DND-41 (cell line): ENCODE measurements around the gene CEP112.

Experiments
- EZH2 ChIP-seq: IDR thresholded peaks from 3 replicates; pipeline ENCODE4 v1.6.1; 2012; ENCODE audit warnings: borderline replicate concordance, low read depth, mild to moderate bottlenecking, moderate library complexity, low read length, inconsistent platforms; ENCODE audit not compliant: severe bottlenecking
- TF ChIP-seq, protein P1 (sequence below): IDR thresholded peaks from 2 replicates; pipeline ENCODE4 v1.5.1; 2012; ENCODE audit warnings: borderline replicate concordance, low read length, moderate library complexity, mild to moderate bottlenecking; ENCODE audit not compliant: poor library complexity, severe bottlenecking; ENCODE audit errors: extremely low read depth

DNA sequence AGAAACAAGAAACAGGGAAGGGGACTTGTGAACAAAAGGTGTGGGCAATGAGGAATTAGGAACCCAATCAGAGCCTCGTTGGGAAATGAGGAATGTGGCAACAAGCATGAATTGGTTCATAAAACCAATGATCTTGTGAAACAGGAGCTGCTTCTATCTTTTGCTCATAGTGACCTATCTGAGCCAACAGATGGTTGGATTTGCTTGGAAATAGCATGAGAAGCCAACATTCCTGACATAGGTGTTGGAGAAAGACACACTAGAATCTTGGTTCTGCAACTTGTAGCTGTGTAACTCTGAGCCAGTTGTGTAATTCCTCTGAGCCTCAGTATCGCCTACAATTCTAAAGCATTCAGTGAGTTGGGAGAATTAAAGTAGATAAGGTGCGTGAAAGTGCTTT is 378.6 kb downstream of the CEP112 start:
- TF ChIP-seq, protein P1, sequence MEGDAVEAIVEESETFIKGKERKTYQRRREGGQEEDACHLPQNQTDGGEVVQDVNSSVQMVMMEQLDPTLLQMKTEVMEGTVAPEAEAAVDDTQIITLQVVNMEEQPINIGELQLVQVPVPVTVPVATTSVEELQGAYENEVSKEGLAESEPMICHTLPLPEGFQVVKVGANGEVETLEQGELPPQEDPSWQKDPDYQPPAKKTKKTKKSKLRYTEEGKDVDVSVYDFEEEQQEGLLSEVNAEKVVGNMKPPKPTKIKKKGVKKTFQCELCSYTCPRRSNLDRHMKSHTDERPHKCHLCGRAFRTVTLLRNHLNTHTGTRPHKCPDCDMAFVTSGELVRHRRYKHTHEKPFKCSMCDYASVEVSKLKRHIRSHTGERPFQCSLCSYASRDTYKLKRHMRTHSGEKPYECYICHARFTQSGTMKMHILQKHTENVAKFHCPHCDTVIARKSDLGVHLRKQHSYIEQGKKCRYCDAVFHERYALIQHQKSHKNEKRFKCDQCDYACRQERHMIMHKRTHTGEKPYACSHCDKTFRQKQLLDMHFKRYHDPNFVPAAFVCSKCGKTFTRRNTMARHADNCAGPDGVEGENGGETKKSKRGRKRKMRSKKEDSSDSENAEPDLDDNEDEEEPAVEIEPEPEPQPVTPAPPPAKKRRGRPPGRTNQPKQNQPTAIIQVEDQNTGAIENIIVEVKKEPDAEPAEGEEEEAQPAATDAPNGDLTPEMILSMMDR: no peak
- no peak for TF ChIP-seq EZH2
